Measurements from ENCODE around the gene WDR33.
"Not testable (repeated sequence)": the region's sequence is repeated elsewhere in the genome, so short reads cannot be mapped to it uniquely, and the experiment has no call there.

The WDR33 gene

DNA sequence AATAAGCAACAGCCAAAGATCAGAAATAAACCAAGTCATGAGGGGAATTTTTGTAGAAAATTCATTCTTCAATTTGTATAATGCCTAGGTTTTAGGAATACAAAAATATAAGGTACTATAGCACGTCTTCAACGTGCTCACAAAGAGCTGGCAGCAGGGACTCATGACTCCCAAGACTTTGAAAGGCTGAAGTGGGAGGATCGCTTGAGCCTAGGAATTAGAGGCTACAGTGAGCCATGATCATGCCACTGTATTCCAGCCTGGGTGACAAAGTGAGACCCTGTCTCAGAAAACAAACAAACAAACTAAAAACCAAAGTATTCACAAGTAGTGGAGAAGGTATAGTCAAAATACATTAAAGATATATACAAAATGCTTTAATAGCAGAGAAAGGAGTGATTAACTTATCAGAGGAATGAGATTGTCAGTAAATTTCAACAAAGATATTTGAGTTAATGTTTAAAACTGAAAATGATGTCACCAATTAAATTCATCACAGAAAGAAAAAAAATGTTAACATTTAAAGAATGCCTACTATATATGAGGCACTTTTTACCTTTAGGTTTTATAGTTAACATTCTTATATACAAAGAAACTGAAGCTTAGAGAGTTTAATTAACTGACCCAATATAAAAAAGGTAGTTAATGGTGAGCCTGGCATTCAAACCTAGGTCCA lies 3.2 kb downstream of the WDR33 start:
- no peak for DNase-seq

DNA sequence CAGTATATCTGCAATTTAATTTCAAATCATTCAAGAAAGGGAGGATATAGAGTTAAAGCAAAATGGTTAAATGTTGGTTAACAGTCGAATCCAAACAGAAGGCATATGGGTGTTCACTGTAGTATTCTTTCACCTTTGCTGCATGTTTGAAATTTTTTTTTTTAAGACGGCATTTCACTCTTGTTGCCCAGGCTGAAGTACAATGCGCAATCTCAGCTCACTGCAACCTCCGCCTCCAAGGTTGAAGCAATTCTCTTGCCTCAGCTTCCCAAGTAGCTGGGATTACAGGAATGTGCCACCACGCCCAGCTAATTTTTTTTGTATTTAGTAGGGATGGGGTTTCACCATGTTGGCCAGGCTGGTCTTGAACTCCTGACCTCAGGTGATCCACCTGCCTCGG lies 4.1 kb downstream of the WDR33 start:
- DNase-seq: not testable (repeated sequence)

DNA sequence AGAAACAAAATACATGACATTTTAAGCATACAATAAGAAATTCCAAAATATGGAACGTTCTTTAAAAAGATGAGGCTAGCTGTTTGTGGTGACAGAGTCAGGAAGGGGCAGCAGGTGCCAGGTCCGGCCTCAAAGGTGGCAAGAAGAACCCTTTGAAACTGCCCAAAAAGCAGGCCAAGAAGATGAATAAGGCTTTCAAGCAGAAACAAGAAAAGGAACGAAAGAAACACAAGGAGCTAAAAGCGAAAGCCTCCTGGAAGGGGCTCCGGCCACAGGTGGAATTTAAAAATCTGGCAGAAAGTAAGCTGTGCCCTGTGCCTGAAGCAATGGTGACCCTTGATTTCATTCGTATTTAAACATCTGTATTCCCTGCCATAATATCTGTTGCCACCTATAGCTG lies 5.5 kb downstream of the WDR33 start:
- DNase-seq: no peak

GRCh38 chr2:127799926-127800325 lies 11.0 kb downstream of the WDR33 start:
- no peak for DNase-seq

- DNase-seq: no peak
Observed at GRCh38 chr2:127796389-127796788, 14.6 kb downstream of the WDR33 start.

DNA sequence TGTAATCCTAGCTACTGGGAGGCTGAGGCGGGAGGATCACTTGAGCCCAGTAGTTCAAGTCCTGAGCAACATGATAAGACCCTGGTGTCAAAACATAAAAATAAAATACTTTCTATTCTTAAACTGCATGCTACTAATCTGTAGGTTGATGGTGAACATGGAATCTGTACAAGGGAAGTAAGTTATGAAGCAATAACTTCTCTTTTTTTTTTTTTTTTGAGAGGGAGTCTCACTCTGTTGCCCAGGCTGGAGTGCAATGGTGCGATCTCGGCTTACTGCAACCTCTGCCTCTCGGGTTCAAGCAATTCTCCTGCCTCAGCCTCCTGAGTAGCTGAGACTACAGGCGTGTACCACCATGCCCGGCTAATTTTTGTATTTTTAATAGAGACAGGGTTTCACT lies 16.1 kb downstream of the WDR33 start:
- not testable (repeated sequence) for DNase-seq

DNA sequence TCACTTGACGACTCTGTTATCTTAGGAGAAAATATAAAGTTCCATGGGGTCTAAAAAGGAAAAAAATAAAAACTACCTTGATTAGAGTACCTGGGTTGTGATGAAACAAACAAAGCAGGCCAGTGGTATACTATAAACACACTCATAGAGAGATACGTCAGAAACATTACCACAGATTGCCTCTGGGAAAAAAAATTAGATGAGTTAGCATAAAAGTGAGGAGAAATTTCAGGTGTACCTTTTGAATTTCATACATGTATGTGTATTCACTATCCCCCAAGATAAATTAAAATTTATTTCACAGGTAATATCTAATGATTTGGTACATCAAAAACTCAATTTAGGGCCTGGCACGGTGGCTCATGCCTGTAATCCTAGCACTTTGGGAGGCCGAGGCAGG lies 18.2 kb downstream of the WDR33 start:
- no peak for DNase-seq

GRCh38 chr2:127790694-127791529 lies 20.1 kb downstream of the WDR33 start:
- no peak for DNase-seq

DNA sequence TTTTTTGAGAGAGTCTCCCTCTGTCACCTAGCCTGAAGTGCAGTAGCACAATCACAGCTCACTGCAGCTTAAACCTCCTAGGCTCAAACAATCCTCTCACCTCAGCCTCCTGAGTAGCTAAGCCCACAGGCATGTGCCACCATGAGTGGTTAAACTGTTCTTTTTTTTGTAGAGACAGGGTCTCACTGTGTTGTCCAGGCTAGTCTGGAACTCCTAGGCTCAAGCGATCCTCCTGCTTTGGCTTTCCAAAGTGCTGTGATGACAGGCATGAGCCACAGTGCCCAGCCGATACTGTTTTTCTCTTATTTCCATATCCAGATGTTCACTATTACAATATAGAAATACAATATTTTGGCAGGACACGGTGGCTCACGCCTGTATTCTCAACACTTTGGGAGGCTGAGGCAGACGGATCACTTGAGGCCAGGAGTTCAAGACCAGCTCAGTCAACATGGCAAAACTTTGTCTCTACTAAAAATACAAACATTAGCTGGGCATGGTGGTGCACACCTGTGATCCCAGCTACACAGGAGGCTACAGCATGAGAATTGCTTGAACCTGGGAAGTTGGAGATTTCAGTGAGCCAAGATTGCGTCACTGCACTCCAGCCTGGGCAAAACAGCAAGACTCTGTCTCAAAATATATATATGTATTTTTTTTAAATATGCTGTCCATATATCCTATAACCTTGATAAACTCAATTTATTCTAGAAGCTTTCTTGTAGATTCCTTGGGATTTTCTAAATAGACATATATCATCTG lies 24.7 kb downstream of the WDR33 start:
- no peak for DNase-seq

GRCh38 chr2:127784965-127785518 lies 25.9 kb downstream of the WDR33 start:
- DNase-seq: no peak

DNA sequence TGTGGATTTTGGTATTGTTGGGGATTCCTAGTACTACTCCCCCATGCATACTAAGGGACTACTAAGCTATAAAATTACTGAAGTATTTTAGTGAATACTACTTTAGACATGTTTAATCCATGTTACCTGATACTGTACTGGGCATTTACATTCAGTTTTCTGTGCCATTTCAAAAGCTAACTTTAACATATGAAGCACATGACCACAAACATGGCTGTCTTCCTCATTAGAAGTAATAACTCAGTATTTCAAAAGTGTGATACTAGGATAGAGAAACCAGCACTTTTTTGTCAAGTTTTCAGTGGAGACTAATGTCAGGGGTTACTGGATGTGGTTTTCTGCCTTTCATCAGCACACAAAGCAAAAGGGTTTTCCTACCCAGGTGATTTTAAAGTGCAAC lies 27.9 kb downstream of the WDR33 start:
- DNase-seq: no peak

DNA sequence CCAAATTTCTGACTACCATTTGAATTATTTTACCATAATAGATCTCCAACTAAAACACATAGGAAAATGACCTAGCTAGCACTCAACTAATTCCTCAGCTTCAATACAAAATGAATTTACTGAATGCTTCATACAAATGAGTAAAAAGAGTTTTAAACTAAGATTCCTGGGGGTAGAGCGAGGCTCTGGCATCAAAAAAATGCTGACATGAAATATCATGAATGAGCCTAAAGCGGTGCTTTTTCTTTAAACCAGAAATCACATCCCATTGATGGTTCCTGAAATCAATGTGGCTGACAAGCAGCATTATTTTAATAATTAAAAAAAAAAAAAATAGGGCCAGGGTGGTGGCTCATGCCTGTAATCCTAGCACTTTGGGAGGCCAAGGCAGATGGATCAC lies 32.1 kb downstream of the WDR33 start:
- DNase-seq: no peak

- DNase-seq: no peak
Observed at GRCh38 chr2:127778447-127778846, 32.5 kb downstream of the WDR33 start.

DNA sequence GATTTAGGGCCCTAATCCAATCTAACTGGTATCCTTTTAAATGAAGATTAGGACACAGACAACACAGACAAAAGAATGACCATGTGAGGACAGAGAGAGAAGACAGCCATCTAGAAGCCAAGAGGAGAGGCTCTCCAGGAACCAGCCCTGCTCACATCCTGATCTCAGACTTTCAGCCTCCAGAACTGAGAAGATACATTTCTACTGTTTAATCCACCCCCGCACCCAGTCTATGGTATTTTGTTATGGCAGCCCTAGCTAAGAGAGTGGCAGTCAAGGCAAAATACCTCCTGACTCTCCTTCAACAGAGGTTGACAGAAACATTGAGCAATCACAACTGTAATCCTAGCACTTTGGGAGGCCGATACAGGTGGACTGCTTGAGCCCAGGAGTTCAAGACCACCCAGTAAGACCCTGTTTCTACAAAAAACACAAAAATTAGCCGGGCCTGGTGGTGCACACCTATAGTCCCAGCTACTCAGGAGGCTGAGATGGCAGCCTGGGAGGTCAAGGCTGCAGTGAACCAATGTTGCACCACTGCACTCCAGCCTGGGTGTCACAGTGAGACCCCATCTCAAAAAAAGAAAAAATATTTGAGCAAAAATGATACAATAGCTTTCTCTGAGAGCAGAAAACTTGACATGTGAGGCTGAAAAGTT lies 34.7 kb downstream of the WDR33 start:
- no peak for DNase-seq

- no peak for DNase-seq
Observed at GRCh38 chr2:127771756-127772155, 39.2 kb downstream of the WDR33 start.

DNA sequence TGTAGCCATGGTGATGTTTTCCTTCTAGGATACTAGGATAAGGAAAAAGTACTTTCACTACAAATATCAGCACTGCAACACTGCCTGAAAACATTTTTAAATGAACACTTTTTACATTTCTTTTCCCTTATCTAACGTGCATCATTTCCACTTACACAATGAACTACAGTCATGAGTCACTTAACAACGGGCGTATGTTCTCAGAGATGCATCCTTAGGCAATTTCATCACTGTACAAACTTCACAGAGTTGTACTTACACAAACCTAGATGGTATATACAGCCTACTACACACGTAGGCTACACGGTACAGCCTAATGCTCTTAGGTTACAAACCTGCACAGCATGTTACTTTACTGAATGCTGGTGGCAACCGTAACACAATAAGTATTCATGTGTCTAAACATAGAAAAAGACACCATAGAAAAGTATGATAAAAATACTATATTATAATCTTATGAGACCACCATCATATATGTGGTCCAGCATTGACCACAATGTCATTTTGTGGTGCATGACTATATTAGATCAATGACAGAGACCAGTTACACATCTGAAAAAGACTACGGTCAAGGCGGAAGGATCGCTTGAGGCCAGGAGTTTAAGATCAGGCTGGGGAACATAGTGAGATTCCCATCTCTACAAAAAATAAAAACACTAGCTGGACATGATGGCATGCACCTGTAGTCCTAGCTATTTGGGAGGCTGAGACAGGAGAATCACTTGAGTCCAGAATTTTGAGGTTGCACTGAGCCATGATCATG lies 39.8 kb downstream of the WDR33 start:
- DNase-seq: no peak

GRCh38 chr2:127770534-127770933 lies 40.4 kb downstream of the WDR33 start:
- not testable (repeated sequence) for DNase-seq

- no peak for DNase-seq
Observed at GRCh38 chr2:127769587-127769986, 41.4 kb downstream of the WDR33 start.

- DNase-seq: no peak
Observed at GRCh38 chr2:127768775-127769479, 42.0 kb downstream of the WDR33 start.

DNA sequence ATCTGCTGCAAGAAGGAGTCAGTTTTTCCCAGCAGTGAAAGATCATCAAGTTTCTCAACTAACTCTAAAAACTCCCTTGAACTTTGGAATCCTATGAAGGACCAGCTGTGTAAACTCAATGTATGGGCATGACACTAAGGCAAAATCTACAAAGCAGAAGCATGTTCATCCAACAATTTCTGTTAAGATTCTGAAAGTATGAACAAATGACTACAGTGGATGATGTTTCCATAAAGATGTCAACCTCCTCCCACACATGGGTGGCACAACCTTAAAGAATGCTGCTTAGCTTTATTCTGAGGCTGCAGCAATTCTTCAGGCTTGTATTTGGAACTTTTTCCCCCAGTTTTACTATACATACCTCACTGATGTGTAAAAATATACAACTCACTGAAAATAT lies 47.2 kb downstream of the WDR33 start:
- DNase-seq: no peak

DNA sequence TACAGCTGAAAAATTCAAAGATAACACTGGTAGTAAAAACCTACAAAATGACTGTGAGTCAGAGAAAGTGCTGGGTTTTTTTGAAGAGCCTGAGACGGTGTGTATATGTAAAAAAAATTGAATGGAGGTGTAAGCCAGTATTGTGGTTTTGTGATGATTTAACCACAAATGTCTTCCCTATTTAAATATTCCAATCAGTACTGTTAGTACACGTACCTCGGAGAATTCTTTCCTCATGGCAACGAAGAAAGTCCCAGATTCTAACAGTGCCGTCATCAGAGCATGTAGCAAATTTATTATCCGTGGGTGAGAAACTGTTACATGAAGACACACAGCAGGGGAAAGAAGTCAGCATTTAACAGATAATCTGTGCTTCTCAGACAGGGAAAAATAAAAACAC lies 48.1 kb downstream of the WDR33 start:
- DNase-seq: no peak

Data from right hindlimb (tissue), 1 donor.